Right renal pelvis (tissue), 4 donors: Measurements from ENCODE around the gene NTMT1. TPM values are rescaled to one million over a fixed set of nuclear protein-coding genes. Genes with fewer than 3 reads are reported as not detected.
A peak's percentile ranks its signal among the peaks of the same experiment; 100 is the strongest.
"Not testable (repeated sequence)": the region's sequence is repeated elsewhere in the genome, so short reads cannot be mapped to it uniquely, and the experiment has no call there.

Experiments used
- DNase-seq, 4 donors: peaks; one replicate each; pipeline ENCODE4 v3.0.0-alpha.2; 2013; ENCODE audit warnings: low read depth in 4 of 4, low spot score in 3 of 4, missing footprints in 1 of 4
- polyA plus RNA-seq, 4 donors: library from polyadenylated mRNA; unstranded; fragments of 120-200 nt; gene quantifications; one replicate each; pipeline ENCODE4 v1.2.1, GENCODE V29; 2013; ENCODE audit not compliant: insufficient read length in 4 of 4

NTMT1 gene
- polyA plus RNA-seq, 4 donors: 33.1 to 38.4 (median 33.9) TPM

DNA sequence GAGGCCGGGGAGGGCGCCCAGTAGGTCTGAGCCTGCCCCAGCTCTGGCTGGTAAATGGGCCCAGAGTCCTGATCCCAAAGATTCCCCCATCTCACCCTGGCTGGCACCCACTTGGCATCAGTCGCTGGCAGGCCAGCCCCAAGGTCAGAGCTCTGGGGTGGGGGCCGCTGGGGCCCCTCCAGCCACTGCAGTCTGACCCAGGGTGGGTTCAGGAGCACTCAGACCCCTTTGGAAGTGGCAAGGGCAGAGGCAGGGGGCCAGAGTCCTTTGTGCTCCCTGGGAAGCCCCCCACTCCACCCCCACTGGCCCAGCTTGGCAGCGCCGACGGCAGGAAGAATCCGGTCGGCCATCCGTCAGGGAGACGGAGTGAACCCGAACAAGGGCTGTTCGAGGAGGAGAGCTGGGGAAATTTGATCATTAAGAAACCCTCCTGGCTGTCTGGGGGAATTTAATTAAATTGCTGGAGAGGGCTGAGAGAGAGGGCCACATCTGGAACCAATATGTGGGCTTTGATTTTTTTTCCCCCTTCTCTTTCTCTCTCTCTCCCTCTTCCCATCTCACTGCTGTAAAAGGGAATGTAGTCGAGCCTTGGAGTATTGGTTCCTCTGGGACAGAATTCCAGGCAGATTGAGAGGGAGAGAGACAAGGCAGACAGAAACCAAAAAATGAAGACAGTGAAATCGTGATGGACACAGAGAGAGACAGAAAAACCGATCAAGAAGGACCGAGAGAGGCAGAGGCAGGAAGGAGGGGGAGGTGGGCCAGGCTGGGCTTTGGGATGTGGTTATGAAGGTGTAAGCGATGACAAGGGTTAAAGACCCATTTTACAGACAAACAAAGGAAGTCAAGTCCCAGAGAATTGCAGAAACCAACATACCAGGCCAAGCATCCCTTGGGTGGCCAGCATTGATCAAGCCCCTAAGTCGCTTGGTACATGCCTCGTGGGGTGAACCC is 24.0 kb downstream of the NTMT1 start:
- no peak for DNase-seq

DNA sequence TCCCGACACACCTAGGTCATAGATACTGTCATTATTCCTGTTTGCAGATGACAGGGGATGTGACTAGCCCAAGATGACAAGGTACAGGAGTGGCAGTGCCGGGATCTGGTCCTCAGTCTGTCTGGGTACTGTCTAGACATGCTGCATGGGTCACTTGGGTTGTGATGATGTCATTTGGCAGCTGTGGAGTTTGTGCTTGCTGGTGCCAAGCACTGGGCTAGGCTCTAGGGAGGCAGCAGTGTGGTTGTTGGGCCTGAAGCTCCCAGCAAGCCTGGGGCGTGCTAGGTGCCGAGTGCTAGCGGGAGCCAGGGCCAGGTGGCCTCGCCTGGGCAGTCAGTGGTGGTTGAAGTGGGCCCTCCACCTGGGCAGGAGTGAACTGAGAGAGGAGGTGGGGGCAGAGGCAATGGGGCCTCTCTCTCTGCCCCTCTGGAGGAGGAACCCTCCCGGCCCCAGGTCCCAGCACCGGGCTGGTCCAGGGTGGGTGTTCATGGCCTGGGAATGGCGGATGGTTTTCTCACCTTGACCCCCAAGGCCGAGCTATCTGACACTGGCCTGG is 24.8 kb downstream of the NTMT1 start:
- DNase-seq: no peak

DNA sequence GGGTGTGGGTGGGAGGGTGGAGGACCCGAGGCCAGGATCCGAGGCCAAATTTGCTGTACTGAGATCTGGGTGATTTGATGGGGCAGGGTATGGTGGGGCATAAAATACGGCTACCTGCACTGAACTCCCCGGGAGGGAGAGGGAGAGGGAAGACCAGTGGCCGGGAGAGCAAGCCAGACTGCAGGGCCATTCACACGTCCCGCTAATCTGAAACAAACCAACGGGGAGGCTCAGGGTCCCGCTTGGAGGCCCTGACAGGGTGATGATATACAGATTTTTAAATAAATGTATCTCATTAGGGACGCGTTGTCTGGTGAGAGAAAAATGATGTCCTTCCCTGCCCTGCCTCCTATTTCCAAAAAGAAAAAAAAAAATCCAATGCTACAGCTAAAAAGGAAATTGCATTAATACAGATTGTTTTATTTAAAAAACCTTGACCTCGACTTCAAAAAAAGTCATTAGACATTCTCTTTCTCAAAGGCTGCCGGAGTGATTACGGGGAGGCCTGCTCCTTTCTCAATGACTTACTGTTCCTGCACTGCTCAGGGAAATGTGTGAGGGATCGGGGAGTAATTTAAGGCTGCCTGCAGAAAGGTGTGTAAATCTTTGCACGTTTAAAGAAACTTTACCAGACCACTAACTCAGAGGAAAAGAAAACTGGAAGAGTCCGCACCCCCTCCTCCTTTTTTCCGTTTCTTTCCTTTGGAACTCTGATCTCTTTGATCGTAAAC is 28.0 kb downstream of the NTMT1 start:
- DNase-seq: peak in 3 of 4 donors; percentile 46 to 75 (median 71)

DNA sequence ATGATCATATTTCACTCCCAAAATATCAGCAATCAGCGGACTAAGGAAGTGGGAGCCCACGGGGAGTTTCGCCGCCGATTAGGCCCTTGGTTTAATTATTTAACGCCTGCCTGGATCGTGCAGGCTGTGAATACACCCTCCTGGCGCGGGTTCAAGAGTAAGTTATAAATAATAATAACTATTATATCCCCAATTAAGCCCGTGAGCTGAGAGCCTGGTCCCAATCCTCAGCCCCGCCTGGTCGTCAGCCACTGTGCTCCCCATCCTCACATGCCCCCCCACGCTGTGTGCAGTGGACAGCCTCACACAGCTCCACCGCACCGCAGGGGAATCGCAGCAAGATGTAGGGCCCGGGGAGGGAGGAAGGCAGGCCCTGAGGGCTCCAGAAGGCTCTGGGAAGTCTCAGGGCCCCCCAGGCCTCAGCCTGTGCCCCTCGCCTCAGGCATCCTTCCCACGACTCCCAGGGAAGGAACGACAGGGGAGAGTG is 28.6 kb downstream of the NTMT1 start:
- DNase-seq: no peak

DNA sequence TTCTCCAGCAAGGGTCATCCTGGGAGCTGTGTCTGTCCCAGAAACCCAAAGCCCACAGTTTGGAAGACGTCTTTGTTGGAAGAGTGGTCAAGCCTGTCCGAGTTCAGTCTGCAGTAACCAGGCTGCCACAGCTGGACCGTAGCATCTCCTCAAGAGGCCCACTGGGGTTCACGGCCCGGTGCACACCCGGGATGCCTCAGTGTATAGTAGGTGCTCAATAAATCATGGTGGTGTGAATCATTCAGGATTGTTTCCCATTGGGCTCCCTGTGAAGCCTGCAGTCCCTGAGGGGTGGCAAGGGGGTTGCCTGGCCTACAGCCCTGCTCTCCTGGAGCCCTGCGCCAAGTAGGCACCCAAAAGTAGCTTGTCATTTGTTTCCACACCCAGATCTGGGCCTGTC is 29.2 kb downstream of the NTMT1 start:
- DNase-seq: no peak

DNA sequence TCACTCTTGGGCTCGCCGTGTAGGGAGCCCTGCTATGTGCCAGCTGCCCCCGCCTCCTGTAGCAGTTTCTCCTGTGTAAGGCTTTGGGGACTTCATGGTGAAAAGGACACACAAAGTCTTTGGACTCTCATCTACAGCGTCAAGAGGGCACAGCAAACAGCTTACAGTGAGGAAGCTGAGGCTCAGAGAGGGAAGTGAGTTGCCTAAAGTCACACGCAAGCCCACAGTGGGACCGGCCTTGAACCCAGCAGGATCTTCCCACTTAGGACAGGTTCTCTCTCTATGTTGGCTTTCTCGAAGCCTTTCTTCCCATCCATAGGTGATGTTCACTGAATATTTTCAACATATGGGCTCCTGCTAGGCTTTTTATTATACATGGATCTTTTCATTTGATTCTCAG is 29.7 kb downstream of the NTMT1 start:
- DNase-seq: no peak

DNA sequence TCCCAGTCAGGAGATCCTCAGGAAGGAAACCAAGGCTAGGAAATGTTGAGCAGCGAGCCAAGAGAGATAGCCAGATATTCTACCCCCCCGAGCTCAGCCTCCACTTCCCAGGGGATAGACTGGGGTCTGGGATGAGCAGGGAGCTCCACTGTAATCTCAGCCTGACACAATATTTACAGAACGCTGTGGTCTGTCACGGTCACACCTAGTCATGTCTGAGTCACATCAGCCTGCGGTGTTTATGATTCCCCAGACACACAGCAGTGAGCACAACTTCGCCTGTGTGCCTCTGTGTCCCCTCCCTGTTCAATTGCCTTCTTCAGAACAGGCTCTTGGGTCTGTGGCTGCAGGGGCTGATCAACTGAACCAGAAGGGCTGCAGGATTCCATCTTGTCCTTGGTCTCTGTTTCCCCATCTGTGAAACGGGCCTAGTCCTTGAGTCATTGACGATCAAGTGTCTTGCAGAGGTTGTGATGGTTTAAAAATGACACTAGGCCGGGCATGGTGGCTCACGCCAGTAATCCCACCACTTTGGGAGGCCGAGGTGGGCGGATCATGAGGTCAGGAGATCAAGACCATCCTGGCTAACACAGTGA is 30.9 kb downstream of the NTMT1 start:
- no peak for DNase-seq

DNA sequence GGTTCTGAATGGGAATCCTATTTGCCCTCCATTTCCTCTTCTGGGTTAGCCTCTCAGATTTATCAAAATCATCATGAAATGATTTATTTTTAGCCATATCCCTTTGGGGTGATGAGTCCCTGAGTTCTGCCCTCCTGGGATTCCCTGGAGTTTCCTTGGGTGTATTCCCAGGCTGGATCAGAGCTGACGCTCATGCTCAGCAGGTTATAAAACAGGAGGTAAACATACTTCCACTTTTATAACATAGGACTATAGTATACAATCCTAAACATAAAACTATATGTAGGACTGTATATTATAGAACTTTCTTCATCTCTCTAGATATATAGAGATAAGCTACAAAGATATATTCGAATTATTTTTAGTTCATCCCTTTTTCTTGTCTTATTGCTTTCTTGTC is 35.1 kb downstream of the NTMT1 start:
- DNase-seq: no peak

DNA sequence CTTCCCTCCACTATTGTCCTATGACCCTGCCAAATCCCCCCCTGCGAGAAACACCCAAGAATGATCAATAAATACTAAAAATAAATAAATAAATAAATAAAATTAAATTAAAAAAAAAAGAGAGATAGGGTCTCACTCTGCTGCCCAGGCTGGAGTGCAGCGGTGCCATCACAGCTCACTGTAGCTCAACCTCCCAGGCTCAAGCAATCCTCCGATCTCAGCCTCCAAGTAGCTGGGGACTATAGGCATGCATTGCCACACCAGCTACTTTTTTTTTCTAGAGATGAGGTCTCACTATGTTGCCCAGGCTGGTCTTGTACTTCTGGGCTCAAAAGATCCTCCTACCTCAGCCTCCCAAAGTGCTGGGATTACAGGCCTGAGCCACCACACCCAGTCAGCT is 36.3 kb downstream of the NTMT1 start:
- not testable (repeated sequence) for DNase-seq

DNA sequence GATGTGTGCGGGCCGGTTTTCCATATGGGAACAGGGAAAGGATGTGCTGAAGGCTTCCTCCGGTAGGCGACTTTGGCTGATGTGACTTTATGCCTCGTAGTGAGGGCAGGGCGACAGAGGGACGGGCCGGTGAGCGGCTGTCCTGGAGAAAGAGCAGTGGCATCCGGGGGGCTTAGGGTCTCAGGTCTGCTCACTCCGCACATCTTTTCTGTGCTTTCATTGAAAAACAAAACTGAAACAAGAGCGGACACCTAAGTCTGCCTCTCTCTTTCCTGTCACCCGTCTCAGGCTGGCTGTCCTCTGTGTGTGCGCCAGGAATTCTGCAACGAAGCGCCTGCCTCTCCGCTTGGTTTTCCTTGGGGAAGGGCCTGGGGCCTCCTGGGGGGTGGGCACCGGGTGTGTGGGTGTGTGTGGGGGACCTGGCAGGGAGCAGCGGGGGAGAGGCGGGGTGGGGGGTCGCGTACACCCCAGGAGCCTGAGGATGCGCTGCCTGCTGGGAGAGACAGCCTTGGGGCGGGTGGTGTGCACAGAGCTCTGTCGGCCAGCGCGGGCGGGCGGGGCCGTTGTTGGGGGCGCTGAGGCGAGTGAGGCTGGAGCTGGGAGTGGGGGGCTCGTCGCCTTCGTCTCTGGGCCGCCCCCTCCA is 38.9 kb downstream of the NTMT1 start:
- DNase-seq: no peak

DNA sequence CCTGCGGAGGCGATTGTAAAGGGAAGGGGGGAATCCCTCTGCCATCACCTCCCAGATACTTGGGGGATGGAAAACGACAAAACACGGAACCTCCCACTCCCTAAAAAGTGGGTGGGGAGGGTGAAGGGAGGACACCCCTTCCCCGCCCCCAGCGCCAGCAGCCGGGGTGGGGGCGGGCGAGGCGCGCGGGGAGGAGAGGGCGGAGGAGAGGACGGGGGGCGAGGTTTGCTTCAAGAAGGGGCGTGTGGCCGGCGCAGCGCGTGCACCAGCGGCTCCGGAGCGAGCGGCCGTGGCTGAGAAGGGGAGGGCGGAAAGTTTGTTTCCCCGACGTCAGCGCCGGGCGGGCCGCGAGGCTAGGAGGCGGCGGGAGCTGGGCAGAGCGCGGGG is 39.4 kb downstream of the NTMT1 start, which contains the start of gene PRRX2:
Gene PRRX2 (plus strand): TSS at position 259 of the 387 bp plus-strand sequence. CDS start 221 bp downstream, outside the sequence.
- DNase-seq: no peak

DNA sequence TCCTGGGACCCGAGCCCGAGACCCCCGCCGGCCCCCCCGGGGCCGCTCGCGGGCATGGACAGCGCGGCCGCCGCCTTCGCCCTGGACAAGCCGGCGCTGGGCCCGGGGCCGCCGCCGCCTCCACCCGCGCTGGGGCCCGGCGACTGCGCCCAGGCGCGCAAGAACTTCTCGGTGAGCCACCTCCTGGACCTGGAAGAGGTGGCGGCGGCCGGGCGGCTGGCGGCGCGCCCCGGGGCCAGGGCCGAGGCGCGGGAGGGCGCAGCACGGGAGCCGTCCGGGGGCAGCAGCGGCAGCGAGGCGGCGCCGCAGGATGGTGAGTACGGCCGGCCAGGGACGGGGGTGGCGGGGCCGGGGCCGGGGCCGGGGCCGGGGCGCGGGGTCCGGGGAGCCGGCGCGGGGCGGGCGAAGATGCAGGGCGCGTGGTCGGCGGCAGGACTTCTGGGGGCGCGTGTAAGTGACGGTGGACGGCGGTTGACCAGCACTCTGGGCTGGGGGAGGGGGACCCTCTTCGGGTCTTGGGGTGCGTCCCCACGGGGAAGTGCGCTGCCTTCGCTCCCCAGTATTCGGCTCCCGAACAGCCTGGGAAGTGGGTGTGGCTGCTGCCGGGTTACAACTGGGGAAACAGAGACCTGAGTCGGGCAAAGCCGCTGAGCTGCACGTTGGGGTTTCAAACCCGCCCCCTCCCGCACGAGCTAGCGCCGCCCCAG is 40.0 kb downstream of the NTMT1 start:
- DNase-seq: no peak

DNA sequence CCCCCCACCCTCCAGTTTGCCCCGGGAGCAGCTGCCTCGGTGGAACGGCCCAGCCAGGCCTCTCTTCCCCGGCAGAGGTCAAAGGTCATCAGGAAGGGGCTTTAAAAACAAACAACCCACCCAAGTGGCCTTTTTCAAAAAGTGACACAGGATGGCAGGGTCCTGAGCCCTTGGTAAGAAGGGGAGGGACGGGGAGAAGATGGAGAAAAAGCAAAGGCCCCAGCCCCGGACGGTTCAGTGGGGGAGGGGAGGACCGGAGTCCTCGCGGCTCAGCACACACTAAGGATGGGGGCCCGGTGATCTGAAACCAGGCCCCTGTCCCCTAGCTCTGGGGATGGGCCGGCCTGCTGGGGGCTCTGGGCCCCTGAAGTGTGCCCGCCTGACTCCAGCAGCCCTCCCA is 40.6 kb downstream of the NTMT1 start:
- no peak for DNase-seq

DNA sequence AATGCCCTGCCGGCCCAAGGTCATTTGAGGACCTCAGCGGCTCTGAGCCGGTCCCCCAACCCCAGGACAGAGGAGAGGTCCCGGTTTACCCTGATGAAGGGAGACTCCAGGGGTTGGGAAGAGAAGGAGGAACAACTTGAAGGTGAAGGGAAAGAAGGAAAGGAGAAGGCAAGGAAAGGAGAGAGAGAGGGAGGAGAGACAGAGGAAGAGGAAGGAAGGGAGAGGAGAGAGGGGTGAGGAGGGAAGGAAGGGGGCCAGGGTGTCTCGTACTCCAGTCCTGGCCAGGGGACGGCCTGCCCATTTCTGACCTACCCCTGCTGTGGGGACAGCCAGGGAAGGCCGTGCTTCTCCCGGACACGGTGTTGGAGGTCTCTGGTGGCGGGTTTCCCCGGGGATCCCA is 41.4 kb downstream of the NTMT1 start:
- DNase-seq: no peak

DNA sequence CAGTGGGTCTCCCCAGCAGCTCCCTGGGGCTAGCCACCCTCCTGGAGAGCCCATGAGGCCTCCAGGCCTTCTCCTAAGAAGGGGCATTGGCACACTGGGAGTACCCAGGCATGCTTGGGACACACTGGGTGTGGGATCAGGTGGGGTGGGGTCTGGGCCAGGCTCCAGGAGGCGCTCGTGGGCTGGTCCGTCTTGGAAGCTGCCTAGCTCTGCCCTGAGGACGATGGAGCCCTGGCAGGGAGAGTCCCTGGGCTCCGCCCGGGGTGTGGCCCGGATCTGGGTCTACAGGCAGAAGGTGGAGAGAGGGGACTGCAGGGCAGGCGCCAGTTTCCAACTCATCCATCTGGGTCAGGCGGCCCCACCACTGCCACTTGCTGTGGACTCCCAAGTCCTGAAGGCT is 41.9 kb downstream of the NTMT1 start:
- DNase-seq: no peak

DNA sequence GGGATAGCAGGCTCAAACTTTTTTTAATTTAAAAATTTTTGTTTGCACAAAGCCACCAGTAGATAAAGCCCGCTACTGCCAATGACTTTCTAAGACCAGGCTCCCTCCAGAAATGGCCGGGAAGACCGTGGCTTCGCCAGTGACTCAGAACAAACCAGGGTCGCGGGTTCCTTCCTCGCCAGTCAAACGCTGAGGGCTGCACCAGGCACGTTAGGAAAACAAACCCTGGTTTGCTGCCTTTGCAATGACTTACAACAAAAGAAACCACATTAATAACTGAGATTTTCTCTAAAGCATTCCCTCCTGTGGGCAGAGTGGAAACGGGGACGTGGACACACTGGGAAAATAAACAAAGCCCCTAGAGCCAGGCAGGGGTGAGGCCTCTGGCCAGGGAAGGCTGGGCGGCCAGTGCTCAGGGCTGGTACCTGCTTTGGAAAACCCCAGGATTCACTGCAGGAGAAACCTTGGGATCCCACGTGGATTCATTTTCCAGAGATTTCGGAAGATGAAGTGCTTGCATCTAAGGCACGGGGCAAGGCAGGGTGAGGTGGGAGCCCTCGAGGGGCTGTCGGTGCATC is 43.3 kb downstream of the NTMT1 start:
- no peak for DNase-seq

DNA sequence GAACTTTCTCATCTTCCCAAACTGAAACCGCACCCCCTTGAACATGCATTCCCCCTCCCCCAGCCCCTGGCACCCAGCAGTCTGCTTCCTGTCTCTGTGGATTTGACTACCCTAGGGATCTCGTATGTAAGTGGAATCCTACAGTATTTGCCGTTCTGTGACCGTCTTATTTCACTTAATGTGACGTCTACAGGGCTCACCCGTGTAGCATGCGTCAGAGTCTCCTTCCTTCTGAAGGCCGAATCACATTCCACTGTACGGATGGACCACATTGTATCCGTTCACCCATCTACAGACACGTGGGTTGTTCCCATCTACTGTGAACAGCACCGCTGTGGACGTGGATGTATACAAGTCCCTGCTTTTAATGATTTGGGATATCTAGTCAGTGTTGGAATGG is 44.0 kb downstream of the NTMT1 start:
- no peak for DNase-seq

DNA sequence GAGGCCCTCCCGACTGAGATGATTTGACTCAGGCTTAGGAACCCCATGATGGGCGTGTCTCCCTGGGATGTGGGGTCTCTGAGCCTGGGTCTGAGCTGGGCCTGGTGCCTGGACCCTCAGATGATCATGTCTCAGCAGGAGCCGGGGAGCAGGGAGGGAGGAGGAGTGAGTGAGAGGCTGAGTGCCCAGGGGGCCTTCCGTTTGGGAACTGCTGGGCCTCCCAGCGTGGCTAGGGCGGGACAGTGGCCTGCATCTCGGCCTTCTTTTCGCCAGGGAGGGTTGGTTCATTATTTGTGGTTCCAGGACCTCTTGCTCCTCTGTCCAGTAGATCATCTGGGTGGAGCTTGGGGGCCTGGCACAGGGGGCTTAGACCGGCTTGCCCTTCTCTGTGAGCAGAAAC is 45.1 kb downstream of the NTMT1 start:
- no peak for DNase-seq

DNA sequence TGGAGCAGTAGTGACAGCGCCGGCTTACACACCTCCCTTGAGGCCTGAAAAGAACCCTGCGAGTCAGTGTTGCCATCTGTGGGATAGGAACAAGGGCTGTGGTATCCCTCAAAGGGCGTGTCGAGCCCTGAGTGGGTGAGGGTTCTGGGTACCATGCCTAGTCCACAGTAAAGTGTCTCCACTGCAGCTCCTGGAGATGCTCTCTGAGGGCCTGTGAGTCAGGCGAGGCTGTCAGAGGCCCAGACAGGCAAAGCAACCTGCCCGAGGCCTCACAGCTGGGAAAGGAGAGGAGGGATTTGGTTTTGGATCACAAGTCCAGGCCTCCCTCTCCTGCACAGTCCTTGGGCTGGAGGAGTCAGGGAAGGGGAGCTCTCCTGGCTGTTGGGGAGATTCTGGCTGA is 45.6 kb downstream of the NTMT1 start:
- DNase-seq: no peak
